GM19467 (cell line): ENCODE measurements around the gene HERC3.

Experiments
- ATAC-seq: cut with Tn5 transposase; IDR thresholded peaks from one replicate; pipeline ENCODE4 v1.9.1; 2021; ENCODE audit warnings: mild to moderate bottlenecking, moderate library complexity; ENCODE audit not compliant: unreplicated experiment

Gene HERC3

GRCh38 chr4:88744609-88745008, 152.3 kb downstream of the HERC3 start:
- ATAC-seq = no peak

GRCh38 chr4:88745175-88745574, 152.9 kb downstream of the HERC3 start:
- ATAC-seq = no peak

- no peak for ATAC-seq
These were observed 153.4 kb downstream of the HERC3 start for GRCh38 chr4:88745581-88746163.

GRCh38 chr4:88746206-88746605, 153.9 kb downstream of the HERC3 start:
- ATAC-seq = no peak

GRCh38 chr4:88747351-88747750, 155.1 kb downstream of the HERC3 start:
- no peak for ATAC-seq

- ATAC-seq = no peak
These were observed 158.1 kb downstream of the HERC3 start for GRCh38 chr4:88750369-88750768.

GRCh38 chr4:88751258-88752075, 159.2 kb downstream of the HERC3 start:
- ATAC-seq = no peak

GRCh38 chr4:88752076-88752463, 159.8 kb downstream of the HERC3 start:
- no peak for ATAC-seq

GRCh38 chr4:88752754-88753153, 160.5 kb downstream of the HERC3 start:
- no peak for ATAC-seq

- no peak for ATAC-seq
These were observed 161.6 kb downstream of the HERC3 start for GRCh38 chr4:88753658-88754571.

GRCh38 chr4:88754796-88755195, 162.5 kb downstream of the HERC3 start:
- ATAC-seq = no peak

- no peak for ATAC-seq
These were observed 163.2 kb downstream of the HERC3 start for GRCh38 chr4:88755454-88755853.

- no peak for ATAC-seq
These were observed 163.9 kb downstream of the HERC3 start for GRCh38 chr4:88756149-88756548.

GRCh38 chr4:88757067-88757466, 164.8 kb downstream of the HERC3 start:
- no peak for ATAC-seq

GRCh38 chr4:88757776-88758175, 165.5 kb downstream of the HERC3 start:
- no peak for ATAC-seq
